ENCODE measurements around the gene ZC3HAV1. TPM values are rescaled to one million over a fixed set of nuclear protein-coding genes. Genes with fewer than 3 reads are reported as not detected.

Gene ZC3HAV1
- polyA plus RNA-seq, 1 donor (not counting 4 experiments of a cell fraction or from before 2014, with no cell fraction given): 31.7 TPM

DNA sequence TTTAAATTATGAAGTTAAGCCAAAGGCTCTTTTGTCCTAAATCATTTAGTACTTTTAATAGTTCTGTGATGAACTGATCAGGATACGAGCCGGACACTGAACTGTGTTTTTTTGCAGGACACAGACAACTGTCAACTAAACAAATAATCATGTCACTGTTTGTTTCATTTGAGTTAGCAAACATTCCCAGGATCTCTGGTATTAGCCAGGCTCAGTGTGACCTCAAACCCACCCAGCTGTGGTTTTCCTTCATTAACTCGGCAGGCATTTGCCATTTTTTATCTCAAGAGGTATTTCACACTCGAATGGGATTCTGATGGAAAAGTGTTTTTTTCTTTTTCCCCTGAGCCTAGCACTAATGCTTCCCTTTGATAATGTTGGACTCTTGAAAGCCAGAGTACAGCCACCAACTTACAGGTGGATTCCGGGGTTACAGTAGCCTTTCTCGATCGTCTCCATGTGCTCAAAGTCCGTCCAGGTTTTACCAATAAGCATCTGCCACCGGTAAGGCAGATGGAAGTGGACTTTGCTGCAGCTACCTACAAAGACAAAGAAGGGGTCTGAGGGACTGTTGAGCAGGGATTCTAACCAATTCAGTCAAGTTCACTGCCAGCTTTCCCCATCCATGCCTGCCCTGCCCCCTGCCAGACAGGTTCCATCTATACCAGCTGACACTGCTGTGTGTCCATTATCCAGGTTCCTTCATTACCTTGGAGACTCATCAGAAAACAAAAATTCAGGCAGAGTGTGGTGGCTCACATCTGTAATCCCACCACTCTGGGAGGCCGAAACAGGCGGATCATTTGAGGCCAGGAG lies 33.4 kb downstream of the ZC3HAV1 start:
- Histone ChIP-seq H3K9ac (ENCODE audit: control insufficient read depth, extremely low read depth, insufficient read depth, low read length) (no peak overlapping the region), H2AFZ (ENCODE audit: control insufficient read depth, low read length) (no peak overlapping the region), H3K9me1 (ENCODE audit: control insufficient read depth, extremely low read depth, insufficient read depth, low read length) (no peaks in the 10 kb centered on the region), H4K20me1 (ENCODE audit: control insufficient read depth, extremely low read depth, insufficient read depth, low read length) (peaks cover 6% of the 10 kb centered on the region), H3K27me3 (ENCODE audit: control insufficient read depth, extremely low read depth, insufficient read depth, low read length) (no peaks in the 10 kb centered on the region), H3K36me3 (ENCODE audit: control insufficient read depth in 2 of 2, extremely low read depth in 1 of 2, insufficient read depth in 2 of 2, low read length in 2 of 2) (peaks cover 35 to 48% of the 10 kb centered on the region in 2 experiments), H3K4me3 (ENCODE audit: control insufficient read depth in 2 of 3, extremely low read depth in 1 of 3, insufficient read depth in 2 of 3, low read depth in 1 of 3, low read length in 3 of 3) (no peak overlapping the region), H3K79me2 (ENCODE audit: control insufficient read depth, insufficient read depth, low read length) (peaks cover 24% of the 10 kb centered on the region), H3K4me2 (ENCODE audit: control insufficient read depth, extremely low read depth, insufficient read depth, low read depth, low read length) (no peak overlapping the region), H3K9me3 (ENCODE audit: control insufficient read depth, low read depth, low read length) (no peaks in the 10 kb centered on the region), H3K27ac (ENCODE audit: control insufficient read depth, insufficient read depth, low read length) (no peak overlapping the region), H3K4me1 (ENCODE audit: control insufficient read depth, extremely low read depth, insufficient read depth, low read length) (peaks cover 3% of the 10 kb centered on the region)
- FAIRE-seq (no peak), DNase-seq (ENCODE audit: low read depth, low spot score) (no peak)
- dilution Hi-C loops (cut with MboI; ENCODE audit: extremely low pct_ligation_motif_present, low sequenced_read_pairs): no loop called here
- no peak for TF ChIP-seq CTCF (optimal IDR thresholded peaks at IDR 0.05 in 1 of 3, IDR thresholded peaks at IDR 0.05 in 1 of 3, conservative IDR thresholded peaks at IDR 0.05 in 1 of 3; ENCODE audit: extremely low read depth in 1 of 3, insufficient read depth in 2 of 3, low read length in 3 of 3)
- TF ChIP-seq EZH2 (IDR thresholded peaks at IDR 0.05; ENCODE audit: low read length): no peak

- Histone ChIP-seq H3K36me3 (ENCODE audit: control insufficient read depth in 2 of 2, extremely low read depth in 1 of 2, insufficient read depth in 2 of 2, low read length in 2 of 2) (peaks cover 27 to 47% of the 10 kb centered on the region in 2 experiments), H3K79me2 (ENCODE audit: control insufficient read depth, insufficient read depth, low read length) (peaks cover 19% of the 10 kb centered on the region), H2AFZ (ENCODE audit: control insufficient read depth, low read length) (peak overlapping the region; percentile 39), H3K4me3 (ENCODE audit: control insufficient read depth in 2 of 3, extremely low read depth in 1 of 3, insufficient read depth in 2 of 3, low read depth in 1 of 3, low read length in 3 of 3) (no peak overlapping the region), H3K27ac (ENCODE audit: control insufficient read depth, insufficient read depth, low read length) (peak overlapping the region; percentile 38), H3K27me3 (ENCODE audit: control insufficient read depth, extremely low read depth, insufficient read depth, low read length) (no peaks in the 10 kb centered on the region), H3K9me1 (ENCODE audit: control insufficient read depth, extremely low read depth, insufficient read depth, low read length) (no peaks in the 10 kb centered on the region), H3K4me2 (ENCODE audit: control insufficient read depth, extremely low read depth, insufficient read depth, low read depth, low read length) (peak overlapping the region; percentile 41), H3K9me3 (ENCODE audit: control insufficient read depth, low read depth, low read length) (no peaks in the 10 kb centered on the region), H4K20me1 (ENCODE audit: control insufficient read depth, extremely low read depth, insufficient read depth, low read length) (peaks cover 6% of the 10 kb centered on the region), H3K9ac (ENCODE audit: control insufficient read depth, extremely low read depth, insufficient read depth, low read length) (no peak overlapping the region), H3K4me1 (ENCODE audit: control insufficient read depth, extremely low read depth, insufficient read depth, low read length) (peaks cover 3% of the 10 kb centered on the region)
- FAIRE-seq: peak; percentile 60
- TF ChIP-seq CTCF (optimal IDR thresholded peaks at IDR 0.05 in 1 of 3, IDR thresholded peaks at IDR 0.05 in 1 of 3, conservative IDR thresholded peaks at IDR 0.05 in 1 of 3; ENCODE audit: extremely low read depth in 1 of 3, insufficient read depth in 2 of 3, low read length in 3 of 3) (peak; percentile 58 to 76 (median 63)), EZH2 (IDR thresholded peaks at IDR 0.05; ENCODE audit: low read length) (no peak)
- dilution Hi-C loops (cut with MboI; ENCODE audit: extremely low pct_ligation_motif_present, low sequenced_read_pairs): no loop called here
- DNase-seq (ENCODE audit: low read depth, low spot score): no peak
Measured at GRCh38 chr7:139075031-139075652, 34.4 kb downstream of the ZC3HAV1 start.
